Measurements from ENCODE around the gene IFI35.

Gene IFI35

DNA sequence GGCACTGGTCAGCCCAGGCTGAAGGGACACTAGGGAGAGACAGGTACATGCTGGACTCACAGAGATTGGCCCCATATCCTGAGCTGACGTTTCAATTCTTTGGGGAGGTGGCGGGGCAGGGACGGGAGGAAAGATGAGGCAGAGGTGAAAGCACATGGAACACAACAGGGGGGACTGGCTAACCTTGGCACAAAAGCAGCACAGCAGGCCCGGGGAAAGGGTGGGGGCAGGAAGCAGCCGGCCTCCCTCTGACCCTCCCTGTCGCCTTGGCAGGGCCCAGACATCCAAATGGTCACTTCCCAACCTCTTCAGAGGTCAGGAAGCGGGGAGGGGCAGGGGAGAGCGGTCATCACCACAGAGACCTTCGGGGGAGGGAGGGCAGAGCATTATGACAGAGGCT lies 9.0 kb downstream of the IFI35 start:
- no peak for DNase-seq (ENCODE audit: low read depth)
- TF ChIP-seq, protein P1, sequence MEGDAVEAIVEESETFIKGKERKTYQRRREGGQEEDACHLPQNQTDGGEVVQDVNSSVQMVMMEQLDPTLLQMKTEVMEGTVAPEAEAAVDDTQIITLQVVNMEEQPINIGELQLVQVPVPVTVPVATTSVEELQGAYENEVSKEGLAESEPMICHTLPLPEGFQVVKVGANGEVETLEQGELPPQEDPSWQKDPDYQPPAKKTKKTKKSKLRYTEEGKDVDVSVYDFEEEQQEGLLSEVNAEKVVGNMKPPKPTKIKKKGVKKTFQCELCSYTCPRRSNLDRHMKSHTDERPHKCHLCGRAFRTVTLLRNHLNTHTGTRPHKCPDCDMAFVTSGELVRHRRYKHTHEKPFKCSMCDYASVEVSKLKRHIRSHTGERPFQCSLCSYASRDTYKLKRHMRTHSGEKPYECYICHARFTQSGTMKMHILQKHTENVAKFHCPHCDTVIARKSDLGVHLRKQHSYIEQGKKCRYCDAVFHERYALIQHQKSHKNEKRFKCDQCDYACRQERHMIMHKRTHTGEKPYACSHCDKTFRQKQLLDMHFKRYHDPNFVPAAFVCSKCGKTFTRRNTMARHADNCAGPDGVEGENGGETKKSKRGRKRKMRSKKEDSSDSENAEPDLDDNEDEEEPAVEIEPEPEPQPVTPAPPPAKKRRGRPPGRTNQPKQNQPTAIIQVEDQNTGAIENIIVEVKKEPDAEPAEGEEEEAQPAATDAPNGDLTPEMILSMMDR (conservative IDR thresholded peaks at IDR 0.05; ENCODE audit: low read length): no peak
- H3K4me3 ChIP-seq (ENCODE audit: low read length): no peak overlapping the region

DNA sequence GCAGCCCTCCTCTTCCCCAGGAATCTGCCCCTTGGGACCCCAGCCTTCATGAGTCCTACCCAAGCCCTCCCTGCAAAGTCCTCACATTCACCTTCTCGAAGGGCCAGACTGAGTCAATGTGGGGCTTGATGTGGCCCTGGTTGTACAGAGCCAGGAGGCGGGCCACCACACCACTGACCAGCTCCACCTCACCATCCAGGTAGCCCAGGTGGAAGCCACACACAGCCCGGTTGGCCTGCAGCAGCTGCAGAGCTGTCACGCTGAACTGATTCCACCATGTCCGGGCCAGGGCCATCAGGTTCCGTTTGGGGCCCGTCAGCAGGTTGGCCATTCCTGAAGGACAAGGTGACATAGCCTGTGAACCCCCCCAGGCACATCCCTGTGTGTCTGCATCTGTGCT lies 9.6 kb downstream of the IFI35 start:
- H3K4me3 ChIP-seq (ENCODE audit: low read length): no peak overlapping the region
- no peak for DNase-seq (ENCODE audit: low read depth)
- TF ChIP-seq, protein P1 (conservative IDR thresholded peaks at IDR 0.05; ENCODE audit: low read length): no peak

DNA sequence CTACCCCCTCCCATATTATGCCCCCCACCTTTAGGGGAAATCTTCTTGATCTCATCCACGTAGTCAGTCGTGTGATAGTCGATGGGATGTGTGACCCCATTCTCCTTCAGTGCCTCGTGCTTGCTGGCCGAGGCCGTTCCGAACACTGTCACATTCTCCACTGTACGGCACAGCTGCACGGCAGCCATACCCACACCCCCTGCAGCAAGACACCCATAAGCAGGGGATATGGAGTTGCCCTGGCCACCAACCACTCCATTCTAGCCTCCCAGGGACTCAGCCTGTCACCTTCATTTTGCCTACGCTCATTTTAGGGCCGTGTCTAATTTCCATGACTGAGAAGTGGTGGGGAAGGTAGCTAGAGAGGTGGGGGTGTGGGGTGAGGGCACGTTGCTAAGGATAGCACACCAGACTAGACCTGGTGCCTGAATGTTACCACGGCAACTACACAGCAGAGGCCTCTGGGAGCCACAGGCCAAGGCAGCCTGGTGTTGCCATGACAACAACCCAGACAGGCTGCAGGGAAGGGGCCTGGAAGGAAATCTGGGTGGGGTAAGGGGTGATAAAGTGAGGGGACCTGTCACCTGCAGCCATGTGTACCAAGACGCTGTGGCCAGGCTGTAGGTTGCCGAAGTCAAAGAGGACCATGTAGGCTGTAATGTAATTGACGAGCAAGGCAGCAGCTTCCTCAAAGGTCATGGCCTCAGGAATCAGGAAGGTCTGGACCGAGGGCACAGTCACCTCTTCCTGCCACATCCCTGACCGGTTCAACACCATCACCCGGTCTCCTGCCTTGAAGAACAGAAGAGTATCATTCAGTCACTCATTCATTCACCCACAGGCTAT lies 11.6 kb downstream of the IFI35 start:
- no peak for DNase-seq (ENCODE audit: low read depth)
- TF ChIP-seq, protein P1 (conservative IDR thresholded peaks at IDR 0.05; ENCODE audit: low read length): no peak
- H3K4me3 ChIP-seq (ENCODE audit: low read length): no peak overlapping the region

DNA sequence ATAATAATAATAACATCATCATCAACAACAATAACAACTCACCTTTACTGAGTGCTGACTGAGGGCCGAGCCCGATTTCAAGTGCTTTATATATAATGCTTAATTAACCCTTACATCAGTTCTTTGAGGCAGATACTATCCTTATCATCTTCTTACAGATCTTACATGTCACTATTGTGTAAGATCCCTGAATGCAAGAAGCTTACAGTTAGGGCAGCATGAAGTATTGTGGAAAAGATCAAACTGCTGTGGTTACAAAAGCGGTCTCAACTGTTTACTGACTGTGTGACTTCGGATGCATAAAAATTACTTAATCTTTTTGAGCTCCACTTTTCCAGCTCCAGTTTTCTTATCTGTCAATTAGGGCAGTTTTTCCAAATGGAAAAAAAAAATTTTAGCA lies 12.3 kb downstream of the IFI35 start:
- TF ChIP-seq, protein P1 (conservative IDR thresholded peaks at IDR 0.05; ENCODE audit: low read length): no peak
- peak; percentile 25 for DNase-seq (ENCODE audit: low read depth)
- no peak overlapping the region for H3K4me3 ChIP-seq (ENCODE audit: low read length)

DNA sequence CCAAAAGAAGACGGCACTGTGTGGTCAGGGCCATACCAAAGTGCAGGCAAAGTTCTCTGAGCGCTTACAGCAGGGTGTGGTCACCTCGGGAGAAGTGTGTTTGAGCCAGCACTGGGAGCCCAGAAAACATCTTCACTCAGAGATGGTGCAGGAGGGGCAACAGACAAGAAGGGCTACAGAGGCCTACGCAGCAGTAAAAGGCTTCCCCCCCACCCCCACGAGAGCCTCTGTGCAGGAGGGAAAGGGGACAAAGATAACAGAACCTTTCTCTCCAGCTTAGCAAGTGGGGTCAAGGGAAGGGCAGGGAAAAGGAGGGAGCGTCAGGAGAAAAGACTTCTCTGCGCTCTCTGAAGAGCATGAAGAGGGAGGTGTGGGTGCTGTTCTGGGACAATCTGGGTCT lies 12.8 kb downstream of the IFI35 start:
- H3K4me3 ChIP-seq (ENCODE audit: low read length): peak overlapping the region; percentile 1
- TF ChIP-seq, protein P1 (conservative IDR thresholded peaks at IDR 0.05; ENCODE audit: low read length): no peak
- DNase-seq (ENCODE audit: low read depth): peak; percentile 38

DNA sequence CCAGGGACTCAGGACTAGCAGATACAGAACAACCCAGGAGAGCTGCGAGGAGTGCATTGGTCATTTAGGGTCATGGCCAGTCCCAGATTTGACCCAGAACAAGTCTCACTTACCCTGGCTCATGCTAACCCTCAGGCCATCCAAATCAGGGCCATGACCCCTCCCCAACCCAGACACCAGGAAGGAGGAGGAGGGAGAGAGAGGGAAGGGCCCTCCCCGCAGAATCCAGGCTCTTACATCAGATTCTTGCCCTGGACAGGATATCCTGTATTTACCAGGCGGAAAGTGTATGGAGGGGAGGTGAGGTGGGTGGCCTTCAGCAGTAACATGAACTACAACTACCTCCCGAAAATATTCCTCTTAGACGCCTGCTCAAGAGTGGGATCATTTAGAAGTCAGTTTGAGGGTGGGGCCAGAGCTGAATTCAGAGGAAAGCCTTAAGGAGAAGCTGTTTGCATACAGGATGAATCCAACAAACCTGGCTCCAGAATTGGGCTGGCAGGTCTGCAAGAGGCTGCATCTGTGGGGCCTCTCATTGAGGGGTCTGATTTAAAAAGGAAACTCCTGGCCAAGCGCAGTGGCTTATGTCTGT lies 13.5 kb downstream of the IFI35 start:
- peak overlapping the region; percentile 1 for H3K4me3 ChIP-seq (ENCODE audit: low read length)
- DNase-seq (ENCODE audit: low read depth): peak; percentile 20
- TF ChIP-seq, protein P1 (conservative IDR thresholded peaks at IDR 0.05; ENCODE audit: low read length): no peak

All from AG10803 (cell line).